AML-193 (cell line): Measurements from ENCODE around the gene EXOSC9.
A peak's percentile ranks its signal among the peaks of the same experiment; 100 is the strongest.
"Not testable (repeated sequence)": the region's sequence is repeated elsewhere in the genome, so short reads cannot be mapped to it uniquely, and the experiment has no call there.

Source experiments
- DNase-seq, 2 experiments: peaks; one replicate each; lab custom pipeline; 2025; lab: John Stamatoyannopoulos, UW

EXOSC9 gene, protein sequence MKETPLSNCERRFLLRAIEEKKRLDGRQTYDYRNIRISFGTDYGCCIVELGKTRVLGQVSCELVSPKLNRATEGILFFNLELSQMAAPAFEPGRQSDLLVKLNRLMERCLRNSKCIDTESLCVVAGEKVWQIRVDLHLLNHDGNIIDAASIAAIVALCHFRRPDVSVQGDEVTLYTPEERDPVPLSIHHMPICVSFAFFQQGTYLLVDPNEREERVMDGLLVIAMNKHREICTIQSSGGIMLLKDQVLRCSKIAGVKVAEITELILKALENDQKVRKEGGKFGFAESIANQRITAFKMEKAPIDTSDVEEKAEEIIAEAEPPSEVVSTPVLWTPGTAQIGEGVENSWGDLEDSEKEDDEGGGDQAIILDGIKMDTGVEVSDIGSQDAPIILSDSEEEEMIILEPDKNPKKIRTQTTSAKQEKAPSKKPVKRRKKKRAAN

GRCh38 chr4:121800961-121801714 lies at the start of gene EXOSC9:
Gene EXOSC9 (plus strand): TSS chr4:121801323. CDS start chr4:121801425, 102 bp downstream.
- DNase-seq, result peak; percentile 78 to 80

DNA sequence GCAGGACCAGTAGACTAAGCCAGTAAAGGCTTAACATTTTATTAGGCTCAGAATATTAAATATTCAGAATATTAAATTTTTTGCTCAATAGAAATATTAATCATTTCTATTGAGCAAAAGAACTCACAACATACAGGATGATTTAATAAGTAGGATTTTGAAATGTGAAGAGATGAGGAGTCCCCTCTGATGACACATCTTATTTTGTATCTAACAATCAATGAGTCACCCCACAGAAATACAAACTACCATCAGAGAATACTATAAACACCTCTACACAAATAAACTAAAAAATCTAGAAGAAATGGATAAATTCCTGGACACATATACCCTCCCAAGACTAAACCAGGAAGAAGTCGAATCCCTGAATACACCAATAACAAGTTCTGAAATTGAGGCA lies 49.0 kb upstream of the EXOSC9 start:
- not testable (repeated sequence) for DNase-seq

DNA sequence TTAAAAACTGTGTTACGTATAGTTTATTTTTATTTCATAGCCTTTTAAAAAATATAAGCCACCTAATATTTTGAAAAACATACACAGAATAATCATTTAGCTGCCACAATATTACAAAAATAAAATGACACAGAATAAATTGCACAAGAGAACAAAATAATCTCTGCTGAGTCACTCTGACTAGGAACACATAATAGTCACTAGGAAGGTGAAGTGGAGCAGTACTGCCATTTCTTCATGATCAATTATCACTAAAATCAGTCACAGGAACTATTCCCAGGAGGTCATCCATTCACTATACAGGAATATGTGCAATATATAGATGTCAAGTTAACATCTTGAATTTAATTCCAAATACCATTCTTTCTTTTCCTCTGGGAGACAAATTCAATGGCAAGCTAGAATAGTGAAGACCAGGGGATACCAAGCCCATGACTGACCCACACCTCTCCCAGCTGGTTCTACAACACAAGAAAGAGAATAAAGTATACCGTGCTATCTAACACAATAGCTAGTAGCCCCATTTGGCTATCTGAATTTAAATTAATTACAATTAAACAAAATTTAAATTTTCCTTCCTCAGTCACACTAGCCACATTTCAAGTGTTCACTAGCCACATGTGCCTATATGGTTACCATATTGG lies 42.1 kb upstream of the EXOSC9 start:
- DNase-seq, result no peak

- DNase-seq, result no peak
Observed at GRCh38 chr4:121760205-121760604, 40.9 kb upstream of the EXOSC9 start.

DNA sequence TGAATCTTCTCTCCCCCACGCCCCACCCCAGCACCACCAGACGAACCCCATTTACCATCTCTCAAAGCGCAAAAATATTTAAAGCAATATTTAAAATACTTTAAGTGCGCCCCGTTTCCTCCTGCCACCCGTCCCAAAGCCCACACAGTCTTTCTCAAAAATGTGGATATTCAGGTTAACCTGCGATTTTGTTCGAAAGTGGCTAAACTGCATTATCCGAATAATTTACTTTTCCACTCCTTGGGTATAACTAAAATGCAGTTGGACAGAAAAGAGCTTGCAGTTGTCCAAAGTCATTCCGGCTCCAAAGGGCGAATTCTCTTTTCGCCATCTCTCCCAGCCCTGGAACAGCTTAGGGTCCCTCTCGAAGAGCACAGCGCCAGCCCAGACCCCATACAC lies 36.8 kb upstream of the EXOSC9 start:
- no peak for DNase-seq

GRCh38 chr4:121764702-121765367 lies 36.3 kb upstream of the EXOSC9 start, which contains the start of gene SMIM43:
Gene SMIM43 (minus strand): TSS chr4:121765164. CDS start chr4:121765105, 59 bp downstream.
- no peak for DNase-seq

- no peak for DNase-seq
Observed at GRCh38 chr4:121765368-121765705, 35.8 kb upstream of the EXOSC9 start.

DNA sequence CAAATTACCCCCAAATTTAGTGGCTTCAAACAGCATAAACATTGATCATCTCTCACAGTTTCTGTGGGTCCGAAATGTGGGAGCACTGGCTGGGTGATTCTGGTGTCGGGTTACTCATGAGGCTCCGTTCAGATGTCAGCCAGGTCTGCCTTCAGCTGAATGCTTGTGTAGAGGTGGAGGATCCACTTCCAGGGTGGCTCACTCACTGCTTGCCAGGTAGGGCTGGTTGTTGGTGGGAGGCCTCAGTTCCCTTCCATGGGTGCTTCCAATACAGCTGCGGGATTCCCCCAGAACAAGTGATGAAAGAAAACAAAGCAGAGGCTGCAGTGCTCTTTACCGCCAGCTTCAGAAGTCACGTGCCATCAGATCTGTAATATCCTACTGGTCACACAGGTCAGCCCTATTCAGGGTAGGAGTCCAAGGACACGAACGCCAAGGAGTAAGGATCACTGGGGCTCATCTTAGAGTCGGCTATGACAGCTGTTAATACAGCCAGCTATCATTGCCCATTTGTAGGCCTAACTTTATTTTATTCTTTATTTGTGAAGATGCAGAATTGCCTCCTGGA lies 35.1 kb upstream of the EXOSC9 start:
- DNase-seq, result no peak

DNA sequence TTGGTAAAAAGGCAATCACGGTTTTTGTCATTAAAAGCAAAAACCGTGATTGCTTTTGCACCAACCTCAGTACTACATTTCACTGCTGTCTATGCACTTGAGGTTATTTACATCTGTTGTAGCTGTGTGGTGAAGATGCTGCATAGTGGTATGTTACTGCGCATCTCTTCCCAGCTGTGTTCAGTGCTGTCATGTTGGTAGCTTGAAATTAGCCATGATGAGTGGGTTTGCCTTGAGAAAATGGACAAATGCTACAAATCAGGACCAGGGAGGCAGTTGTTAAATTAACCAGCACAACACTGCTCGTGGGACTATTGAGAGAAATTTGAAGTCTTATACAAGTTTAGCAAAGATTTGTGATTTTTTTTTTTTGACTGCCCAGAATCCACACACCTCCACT lies 34.0 kb upstream of the EXOSC9 start:
- DNase-seq, result no peak

DNA sequence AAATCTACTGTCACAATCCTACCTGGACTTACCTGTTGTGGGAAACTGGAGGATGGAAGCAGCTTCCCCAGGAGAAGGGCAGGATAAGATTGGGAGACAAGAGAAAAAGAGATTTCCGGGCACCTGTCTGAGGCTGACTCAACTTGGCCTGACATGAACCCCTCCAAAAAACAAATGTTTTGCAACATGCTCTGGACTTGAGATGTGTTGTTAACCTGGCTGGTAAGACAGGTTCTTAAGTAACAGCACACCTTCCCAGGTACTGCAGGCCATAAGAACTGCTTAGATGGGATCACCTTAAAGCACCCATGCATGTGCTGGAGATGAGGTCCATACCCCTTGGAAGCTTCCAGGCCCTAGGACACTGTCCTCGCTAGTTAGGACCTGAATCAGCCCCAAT lies 31.8 kb upstream of the EXOSC9 start:
- no peak for DNase-seq

- no peak for DNase-seq
Observed at GRCh38 chr4:121771869-121772268, 29.3 kb upstream of the EXOSC9 start.

DNA sequence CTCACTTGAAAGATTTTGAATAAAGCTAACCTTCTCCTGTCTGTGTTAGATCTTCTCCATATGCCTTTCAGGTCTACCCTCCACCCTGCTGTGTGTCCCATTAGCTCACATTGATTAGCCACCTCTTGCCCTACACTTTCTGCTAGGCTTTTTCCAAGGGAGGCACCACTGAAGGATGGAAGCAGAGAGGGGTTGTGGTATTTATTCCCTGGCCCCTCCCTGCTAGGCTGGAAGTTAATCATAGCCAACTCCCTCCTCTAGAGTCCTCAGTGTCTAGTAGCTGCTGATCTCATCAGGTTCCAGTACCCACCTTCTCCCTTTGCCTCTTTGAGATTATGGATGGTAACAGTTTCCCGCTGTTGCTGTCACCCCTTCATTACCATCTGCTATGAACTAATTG lies 27.2 kb upstream of the EXOSC9 start:
- no peak for DNase-seq

GRCh38 chr4:121776610-121777401 lies 24.3 kb upstream of the EXOSC9 start:
- no peak for DNase-seq

- no peak for DNase-seq
Observed at GRCh38 chr4:121777625-121778024, 23.5 kb upstream of the EXOSC9 start.

GRCh38 chr4:121778991-121779628 lies 22.0 kb upstream of the EXOSC9 start:
- no peak for DNase-seq

DNA sequence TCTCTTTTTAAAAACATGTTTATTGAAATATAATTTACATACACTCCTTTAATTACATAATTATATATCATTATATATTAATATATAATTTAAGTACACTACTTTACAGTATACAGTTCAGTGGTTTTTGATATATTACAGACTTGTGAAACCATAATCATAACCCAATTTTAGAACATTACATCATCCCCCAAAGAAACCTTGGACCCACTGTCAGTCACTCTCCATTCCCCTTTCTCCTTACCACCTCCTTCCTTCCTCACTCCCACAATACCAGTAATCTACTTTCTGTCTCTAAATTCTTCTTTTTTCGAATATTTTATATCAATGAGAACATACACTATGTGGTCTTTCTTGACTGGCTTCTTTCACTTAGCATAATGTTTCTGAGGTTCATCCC lies 17.9 kb upstream of the EXOSC9 start:
- DNase-seq, result no peak

DNA sequence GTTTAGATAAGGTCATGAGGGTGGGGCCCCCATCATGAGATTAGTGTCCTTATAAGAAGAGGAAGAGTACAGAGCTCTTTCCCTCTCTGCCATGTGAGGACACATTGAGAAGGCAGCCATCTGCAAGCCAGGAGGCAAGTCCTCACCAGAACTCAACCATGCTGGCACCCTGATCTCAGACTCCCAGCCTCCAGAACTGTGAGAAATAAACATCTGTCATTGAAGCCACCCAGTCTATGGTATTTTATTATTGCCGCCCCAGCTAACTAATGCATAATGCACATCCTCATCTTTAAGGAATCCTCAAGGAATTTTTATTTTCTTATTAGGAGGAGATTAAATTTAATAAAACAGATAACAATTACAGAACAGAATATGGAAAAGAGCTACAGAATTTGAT lies 16.7 kb upstream of the EXOSC9 start:
- DNase-seq, result no peak

- no peak for DNase-seq
Observed at GRCh38 chr4:121784975-121785374, 16.1 kb upstream of the EXOSC9 start.

DNA sequence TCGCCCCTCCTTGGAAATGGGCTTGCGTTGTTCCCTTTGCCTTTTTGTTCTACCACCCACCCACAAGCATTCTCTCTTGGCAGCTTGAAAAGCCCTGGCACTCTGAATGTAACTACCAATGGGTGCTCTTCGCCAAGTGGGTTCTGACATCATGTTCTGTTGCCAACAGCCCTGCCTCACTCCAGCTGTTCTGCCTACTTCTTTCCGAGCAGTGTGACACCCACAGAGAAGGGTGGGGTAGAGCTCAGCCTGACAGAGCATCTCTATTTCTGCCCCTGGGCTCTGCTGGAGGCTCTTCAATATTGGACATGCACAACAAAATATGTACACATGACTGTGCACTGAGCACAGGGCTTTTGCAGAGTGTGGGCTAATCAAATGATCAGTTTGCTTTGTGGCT lies 15.6 kb upstream of the EXOSC9 start:
- DNase-seq, result no peak

DNA sequence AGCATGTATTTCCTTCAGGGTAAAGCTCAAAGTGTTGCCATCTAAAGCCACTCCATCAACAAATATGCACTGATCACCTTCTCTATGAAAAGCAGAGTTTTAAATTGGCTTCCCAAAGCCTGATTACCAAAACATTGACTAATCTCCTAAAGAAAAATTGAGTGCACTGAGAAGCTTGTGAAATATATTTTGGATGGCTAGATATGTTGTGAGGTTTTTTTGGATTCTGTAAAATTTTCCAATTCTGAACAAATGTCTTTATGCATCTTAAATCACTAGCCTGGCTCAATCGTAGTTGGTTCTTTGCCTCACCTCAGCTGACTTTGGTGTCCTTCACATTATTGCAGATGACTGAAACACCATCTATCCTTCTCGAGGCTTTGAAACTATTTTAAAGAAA lies 14.9 kb upstream of the EXOSC9 start:
- no peak for DNase-seq

DNA sequence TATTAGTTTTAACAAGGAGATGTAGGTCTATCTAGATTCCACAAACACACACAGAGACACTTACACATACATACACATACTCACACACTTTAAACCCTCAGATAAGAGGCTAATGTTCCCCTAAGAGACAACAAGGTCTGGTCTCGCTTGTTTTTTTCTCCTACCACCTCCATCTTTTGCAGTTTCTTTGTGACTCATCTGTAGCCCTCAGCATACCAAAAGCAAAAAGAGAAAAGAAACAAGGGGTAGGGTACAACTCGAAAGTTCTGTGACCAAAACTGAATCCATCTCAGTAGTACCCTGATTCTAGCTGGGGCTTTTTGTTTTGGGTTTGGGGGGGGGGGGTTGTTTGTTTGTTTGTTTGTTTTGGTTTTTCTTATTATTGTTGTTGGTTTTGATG lies 12.2 kb upstream of the EXOSC9 start:
- DNase-seq, result no peak
